Chondrocyte (in vitro differentiated cells): ENCODE data around the gene HS6ST2. TPM values are rescaled to one million over a fixed set of nuclear protein-coding genes. Genes with fewer than 3 reads are reported as not detected.

Experiments used
- DNase-seq: peaks from one replicate; pipeline ENCODE4 v3.0.0; 2021; ENCODE audit warnings: mixed read lengths, low spot score
- H3K27ac Mint-ChIP-seq: one replicate; pipeline ENCODE4 v1.8.0; 2021; ENCODE audit warnings: mild to moderate bottlenecking, moderate library complexity, mixed read lengths; ENCODE audit not compliant: unreplicated experiment
- H3K27me3 Mint-ChIP-seq: 2 replicates; pipeline ENCODE4 v1.8.0; 2021; ENCODE audit warnings: low read depth, mixed read lengths
- H3K36me3 Mint-ChIP-seq: 2 replicates; pipeline ENCODE4 v1.8.0; 2021; ENCODE audit warnings: low read depth, mixed read lengths
- H3K4me1 Mint-ChIP-seq: 2 replicates; pipeline ENCODE4 v1.8.0; 2021; ENCODE audit warnings: low read depth, mild to moderate bottlenecking, mixed read lengths
- H3K4me3 Mint-ChIP-seq: one replicate; pipeline ENCODE4 v1.8.0; 2021; ENCODE audit warnings: mild to moderate bottlenecking, moderate library complexity, mixed read lengths; ENCODE audit not compliant: unreplicated experiment
- H3K9me3 Mint-ChIP-seq: 2 replicates; pipeline ENCODE4 v1.8.0; 2021; ENCODE audit warnings: low read depth, mixed read lengths
- CTCF ChIP-seq: fragments of 200-600 bp; sonication (generic); IDR thresholded peaks from 2 replicates; pipeline ENCODE4 v1.5.0; 2021; ENCODE audit warnings: antibody characterized with exemption, mild to moderate bottlenecking, moderate library complexity
- total RNA-seq: library from RNA; stranded (reverse); gene quantifications from 3 replicates; pipeline ENCODE4 v1.2.1, GENCODE V29; 2021

The HS6ST2 gene
- total RNA-seq, 1 donor from 2014 or later: 1.9 TPM

DNA sequence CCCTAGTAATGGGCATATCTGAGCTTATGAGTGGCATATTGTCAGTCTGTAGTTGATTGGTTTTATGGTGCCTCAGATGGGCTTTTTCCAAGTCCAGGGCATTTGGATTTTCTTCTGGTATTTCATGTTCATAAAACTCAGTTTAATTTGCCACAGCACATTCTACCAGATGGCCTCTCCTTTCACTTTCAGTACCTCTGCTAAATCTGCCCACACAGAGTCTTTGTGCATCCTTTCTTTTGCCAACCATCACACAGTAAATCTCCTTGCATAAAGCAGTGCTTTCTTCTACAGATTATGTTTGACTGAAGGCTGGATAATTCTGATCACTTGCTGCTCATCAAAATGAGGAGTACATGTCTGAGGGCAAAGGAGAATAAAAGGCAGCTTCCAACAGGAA is 98.2 kb downstream of the HS6ST2 start:
- no peaks in the 10 kb centered on the region for H3K4me1 Mint-ChIP-seq
- H3K27ac Mint-ChIP-seq: no peak overlapping the region
- no peak overlapping the region for H3K4me3 Mint-ChIP-seq
- peaks cover 4% of the 10 kb centered on the region for H3K9me3 Mint-ChIP-seq
- DNase-seq: no peak
- TF ChIP-seq CTCF: no peak
- H3K36me3 Mint-ChIP-seq: peaks cover 5% of the 10 kb centered on the region
- no peaks in the 10 kb centered on the region for H3K27me3 Mint-ChIP-seq

DNA sequence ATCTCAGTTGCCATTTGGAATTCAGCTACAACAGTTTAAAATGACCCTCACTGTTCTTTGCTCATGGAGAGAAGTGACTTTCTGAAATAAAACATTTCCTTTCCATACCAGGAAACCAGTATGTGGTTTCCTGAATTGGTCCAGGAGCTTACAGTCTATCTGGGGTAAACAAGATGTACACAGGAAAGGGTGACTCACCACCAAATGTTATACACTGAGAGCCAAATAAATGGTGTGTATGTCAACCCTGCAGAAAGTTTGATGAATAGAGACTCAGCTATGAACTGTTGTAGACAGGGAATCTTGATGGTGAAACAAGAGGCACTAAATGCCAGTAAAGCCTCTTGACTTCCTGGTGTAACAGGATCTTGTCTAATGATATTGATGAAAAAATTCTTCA is 100.4 kb downstream of the HS6ST2 start:
- Mint-ChIP-seq H3K9me3 (peaks cover 4% of the 10 kb centered on the region), H3K36me3 (no peaks in the 10 kb centered on the region), H3K4me3 (no peak overlapping the region), H3K27ac (no peak overlapping the region), H3K4me1 (peaks cover 1% of the 10 kb centered on the region), H3K27me3 (no peaks in the 10 kb centered on the region)
- TF ChIP-seq CTCF: no peak
- DNase-seq: no peak

DNA sequence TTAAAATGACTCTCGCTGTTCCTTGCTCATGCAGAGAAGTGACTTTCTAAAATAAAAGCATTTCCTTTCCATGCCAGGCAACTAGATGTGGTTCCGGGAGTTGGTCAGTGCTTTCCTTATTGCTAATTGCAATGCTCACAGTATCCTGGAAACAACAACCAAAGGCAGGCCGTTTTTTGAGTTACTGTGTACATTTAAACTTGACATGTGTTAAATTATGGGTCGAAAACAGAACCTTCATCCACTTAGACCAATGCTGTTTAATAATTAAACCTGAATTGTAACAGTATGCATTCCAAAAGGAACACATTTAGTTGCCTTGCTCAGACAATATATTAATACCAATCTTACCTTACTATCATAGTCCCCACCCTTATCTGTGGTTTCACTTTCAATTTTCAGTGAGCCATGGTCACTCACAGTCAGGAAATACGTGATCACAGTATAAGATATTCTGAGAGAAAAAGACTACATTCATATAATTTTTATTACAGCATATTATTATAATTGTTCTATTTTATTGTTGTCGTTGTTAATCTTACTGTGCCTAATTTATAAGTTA is 102.6 kb downstream of the HS6ST2 start:
- no peak for DNase-seq
- Mint-ChIP-seq H3K9me3 (peaks cover 4% of the 10 kb centered on the region), H3K4me1 (peaks cover 4% of the 10 kb centered on the region), H3K27ac (no peak overlapping the region), H3K27me3 (no peaks in the 10 kb centered on the region), H3K4me3 (no peak overlapping the region), H3K36me3 (no peaks in the 10 kb centered on the region)
- no peak for TF ChIP-seq CTCF

GRCh38 chrX:132853040-132853439 is 105.4 kb downstream of the HS6ST2 start:
- no peak for DNase-seq
- peaks cover 8% of the 10 kb centered on the region for H3K4me1 Mint-ChIP-seq

DNA sequence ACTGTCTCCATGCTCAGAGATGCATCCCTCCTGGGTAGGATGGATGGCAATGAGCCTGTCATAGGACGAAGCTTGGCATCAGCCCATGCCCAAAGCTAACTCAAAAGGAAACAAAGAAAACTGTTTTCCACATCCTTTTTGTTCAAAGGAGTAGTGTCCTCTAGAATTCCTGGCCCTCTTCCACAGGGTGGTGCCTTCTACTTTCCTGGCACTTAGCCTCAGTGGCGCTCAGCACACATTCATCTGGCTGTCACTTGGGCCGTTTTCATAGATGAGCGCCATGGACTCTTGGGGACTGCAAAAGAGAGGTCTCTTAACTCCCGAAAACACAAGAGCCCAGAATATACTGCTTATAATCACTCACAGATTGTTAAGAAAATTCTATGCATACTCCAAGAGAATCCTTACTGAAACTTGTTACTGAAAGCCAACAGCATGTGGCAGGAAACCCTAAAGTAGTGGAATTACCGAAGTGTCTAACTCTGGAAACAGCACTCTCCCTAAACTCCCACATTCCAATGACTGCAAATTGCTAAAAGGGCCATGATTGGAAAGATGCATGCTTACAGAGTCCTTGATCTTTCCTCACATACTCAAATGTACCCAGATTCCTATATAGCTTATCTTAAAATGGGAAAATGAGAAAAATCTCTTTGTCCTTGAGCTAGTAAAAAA is 110.0 kb downstream of the HS6ST2 start:
- no peak overlapping the region for H3K4me3 Mint-ChIP-seq
- DNase-seq: no peak
- no peak for TF ChIP-seq CTCF
- peaks cover 8% of the 10 kb centered on the region for H3K4me1 Mint-ChIP-seq
- H3K9me3 Mint-ChIP-seq: no peaks in the 10 kb centered on the region
- H3K27ac Mint-ChIP-seq: no peak overlapping the region
- H3K27me3 Mint-ChIP-seq: no peaks in the 10 kb centered on the region
- H3K36me3 Mint-ChIP-seq: no peaks in the 10 kb centered on the region

More at GRCh38 chrX:132853040-132853439, 105.4 kb downstream of the HS6ST2 start:
- Mint-ChIP-seq H3K4me3 (no peak overlapping the region), H3K27ac (no peak overlapping the region), H3K9me3 (no peaks in the 10 kb centered on the region), H3K36me3 (no peaks in the 10 kb centered on the region), H3K27me3 (no peaks in the 10 kb centered on the region)
- no peak for TF ChIP-seq CTCF
